ENCODE data around the gene UBASH3B. TPM values are rescaled to one million over a fixed set of nuclear protein-coding genes. Genes with fewer than 3 reads are reported as not detected.

Gene UBASH3B
- total RNA-seq, 1 experiment from 2014 or later = 8.0 TPM

DNA sequence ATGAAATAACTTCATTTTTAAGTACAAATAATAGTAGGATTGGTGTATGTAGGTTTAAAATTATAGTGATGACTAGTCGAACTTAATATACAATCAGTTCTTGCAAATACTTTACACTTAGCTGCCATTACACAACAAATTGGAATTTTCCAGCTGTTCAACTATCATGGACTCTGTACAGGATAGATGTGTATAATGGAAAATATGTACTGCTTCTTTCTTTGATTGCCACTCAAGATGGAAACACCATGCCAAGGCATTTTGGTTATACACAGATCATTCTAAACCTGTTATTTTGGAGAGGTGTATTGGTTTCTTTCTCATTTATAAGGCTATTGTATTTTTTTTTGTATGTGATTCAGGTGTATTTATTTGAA is 158.4 kb downstream of the UBASH3B start:
- no peak overlapping the region for H3K23ac ChIP-seq (ENCODE audit: insufficient read length, low read depth, low read length)
- H3K56ac ChIP-seq (ENCODE audit: insufficient read length, low read depth, low read length) = no peak overlapping the region
- H3K4me1 ChIP-seq (ENCODE audit: insufficient read depth, low read length) = peaks cover 6% of the 10 kb centered on the region
- H4K20me1 ChIP-seq (ENCODE audit: control insufficient read depth, insufficient read depth, insufficient read length) = no peaks in the 10 kb centered on the region
- H3K18ac ChIP-seq (ENCODE audit: insufficient read length, low read depth, low read length) = no peak overlapping the region
- no peak overlapping the region for H2BK12ac ChIP-seq (ENCODE audit: insufficient read length, low read depth, low read length)
- Mint-ChIP-seq H3K9me3 (peaks cover 7 to 10% of the 10 kb centered on the region in 2 experiments), H3K4me1 (peaks cover 38 to 43% of the 10 kb centered on the region in 2 experiments), H3K4me3 (no peak overlapping the region), H3K27me3 (ENCODE audit: low read depth) (no peaks in the 10 kb centered on the region), H3K36me3 (ENCODE audit: insufficient read depth in 1 of 3, low read depth in 3 of 3) (peaks cover 6 to 14% (median 6%) of the 10 kb centered on the region in 3 experiments; a peak in 5 of 7 replicates), H3K27ac (no peak overlapping the region; a peak in 1 of 7 replicates)
- H3K27me3 ChIP-seq (ENCODE audit: insufficient read depth, low read length) = no peaks in the 10 kb centered on the region
- no peaks in the 10 kb centered on the region for H3K79me2 ChIP-seq (ENCODE audit: insufficient read depth, low read length)
- H2BK15ac ChIP-seq (ENCODE audit: low read depth, low read length) = no peak overlapping the region
- H3K14ac ChIP-seq (ENCODE audit: insufficient read depth, low read length) = no peak overlapping the region
- no peak overlapping the region for H3K4ac ChIP-seq (ENCODE audit: low read depth, low read length)
- H4K91ac ChIP-seq (ENCODE audit: insufficient read length, low read depth, low read length) = no peak overlapping the region
- no peak overlapping the region for H2BK120ac ChIP-seq (ENCODE audit: low read depth, low read length, poor library complexity, severe bottlenecking)
- H2BK20ac ChIP-seq (ENCODE audit: low read depth, low read length, poor library complexity, severe bottlenecking) = no peak overlapping the region
- no peak overlapping the region for H2AFZ ChIP-seq (ENCODE audit: low read length)
- H3K4me2 ChIP-seq (ENCODE audit: insufficient read depth, insufficient read length, low read length) = no peak overlapping the region
- no peak overlapping the region for H3T11ph ChIP-seq (ENCODE audit: low read length)
- no CpG with 5 or more reads among the region's 1 CpG for WGBS (ENCODE audit: extremely low coverage, insufficient read length, low lambda C conversion rate)
- no peak overlapping the region for H2AK5ac ChIP-seq (ENCODE audit: insufficient read length, low read length)
- TF ChIP-seq, protein P1, sequence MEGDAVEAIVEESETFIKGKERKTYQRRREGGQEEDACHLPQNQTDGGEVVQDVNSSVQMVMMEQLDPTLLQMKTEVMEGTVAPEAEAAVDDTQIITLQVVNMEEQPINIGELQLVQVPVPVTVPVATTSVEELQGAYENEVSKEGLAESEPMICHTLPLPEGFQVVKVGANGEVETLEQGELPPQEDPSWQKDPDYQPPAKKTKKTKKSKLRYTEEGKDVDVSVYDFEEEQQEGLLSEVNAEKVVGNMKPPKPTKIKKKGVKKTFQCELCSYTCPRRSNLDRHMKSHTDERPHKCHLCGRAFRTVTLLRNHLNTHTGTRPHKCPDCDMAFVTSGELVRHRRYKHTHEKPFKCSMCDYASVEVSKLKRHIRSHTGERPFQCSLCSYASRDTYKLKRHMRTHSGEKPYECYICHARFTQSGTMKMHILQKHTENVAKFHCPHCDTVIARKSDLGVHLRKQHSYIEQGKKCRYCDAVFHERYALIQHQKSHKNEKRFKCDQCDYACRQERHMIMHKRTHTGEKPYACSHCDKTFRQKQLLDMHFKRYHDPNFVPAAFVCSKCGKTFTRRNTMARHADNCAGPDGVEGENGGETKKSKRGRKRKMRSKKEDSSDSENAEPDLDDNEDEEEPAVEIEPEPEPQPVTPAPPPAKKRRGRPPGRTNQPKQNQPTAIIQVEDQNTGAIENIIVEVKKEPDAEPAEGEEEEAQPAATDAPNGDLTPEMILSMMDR (conservative IDR thresholded peaks at IDR 0.05) = no peak
- no peak overlapping the region for H3K27ac ChIP-seq (ENCODE audit: insufficient read length, low read depth, low read length)
- peaks cover 5% of the 10 kb centered on the region for H3K23me2 ChIP-seq (ENCODE audit: insufficient read length, low read depth, low read length, poor library complexity, severe bottlenecking)
- no peak overlapping the region for H4K8ac ChIP-seq (replicated peaks; ENCODE audit: insufficient read length, low read depth, low read length)
- H3K9ac ChIP-seq (ENCODE audit: extremely low read depth, insufficient read length, low read length) = no peak overlapping the region
- H2BK5ac ChIP-seq (ENCODE audit: insufficient read length, low read length) = no peak overlapping the region
- H3K9me3 ChIP-seq (ENCODE audit: control insufficient read depth, low read depth, low read length) = no peaks in the 10 kb centered on the region
- no peaks in the 10 kb centered on the region for H3K79me1 ChIP-seq (ENCODE audit: insufficient read depth, low read depth, low read length, poor library complexity, severe bottlenecking)
- H4K5ac ChIP-seq (ENCODE audit: insufficient read length, low read depth, low read length) = no peak overlapping the region
- no peak for DNase-seq
